Ammon's horn (tissue), 1 donor: Measurements from ENCODE around the gene PDGFB.

Source experiments
- DNase-seq: peaks from one replicate; pipeline ENCODE4 v3.0.0-alpha.2; 2016; ENCODE audit warnings: low spot score

Gene PDGFB

DNA sequence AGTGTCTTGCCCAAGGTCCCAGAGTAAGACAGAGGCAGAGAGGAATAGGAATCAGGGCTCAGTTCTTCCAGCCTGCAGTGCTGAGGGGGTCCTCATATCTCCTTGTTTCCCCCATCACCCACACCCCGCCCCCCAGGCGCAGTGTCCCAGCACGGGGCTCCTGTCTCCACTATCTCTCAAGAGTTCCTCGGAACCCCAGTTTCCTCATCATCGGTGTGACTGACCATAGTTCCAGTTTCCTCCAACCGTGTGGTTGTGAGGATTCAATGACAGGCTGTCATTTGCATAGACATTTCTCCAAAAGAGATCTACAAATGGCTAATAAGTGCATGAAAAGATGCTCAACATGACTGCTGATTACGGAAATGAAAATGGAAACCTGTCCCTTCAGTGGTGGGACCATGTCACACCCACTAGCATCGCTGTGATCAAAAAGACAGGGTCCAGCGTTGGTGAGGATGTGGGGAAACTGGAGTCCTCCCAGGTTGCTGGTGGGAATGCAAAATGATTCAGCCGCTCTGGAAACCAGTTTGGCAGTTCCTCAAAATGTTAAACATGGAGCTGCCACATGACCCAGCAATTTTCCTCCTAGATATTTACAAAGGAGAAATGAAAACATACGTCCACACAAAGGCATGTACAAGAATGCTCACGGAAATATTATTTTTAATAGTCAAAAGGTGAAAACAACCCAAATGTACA lies 31.8 kb upstream of the PDGFB start:
- DNase-seq = no peak

DNA sequence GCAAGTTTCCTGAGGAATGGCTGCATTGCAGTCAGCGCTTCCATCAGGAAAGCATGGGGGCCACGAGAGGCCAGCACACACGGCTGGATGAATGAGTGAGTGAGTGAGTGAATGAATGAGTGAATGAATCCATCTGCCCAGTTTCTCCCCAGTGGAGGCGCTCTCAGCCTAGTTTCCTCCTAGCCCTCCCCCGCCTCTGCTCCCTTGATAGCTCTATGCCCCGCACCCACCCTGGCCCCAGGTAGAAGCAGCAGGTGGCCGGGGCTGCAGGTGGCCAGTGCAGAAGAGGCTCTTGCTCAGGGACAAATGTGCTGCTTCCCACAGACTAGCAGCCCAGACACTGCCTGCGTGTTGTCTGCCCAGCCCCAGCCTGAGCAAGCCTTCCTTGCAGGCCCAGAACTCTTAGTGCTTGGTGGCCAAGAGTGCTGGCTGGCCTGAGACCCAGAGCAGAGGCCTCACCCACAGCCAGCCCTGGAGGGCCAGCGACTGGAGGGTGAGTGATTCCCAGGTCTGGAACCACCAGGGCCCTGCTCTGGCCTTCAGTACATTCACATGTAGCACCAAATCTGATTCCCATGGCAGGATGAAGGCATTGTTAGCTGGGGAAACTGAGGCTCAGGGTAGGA lies 31.1 kb upstream of the PDGFB start:
- no peak for DNase-seq

DNA sequence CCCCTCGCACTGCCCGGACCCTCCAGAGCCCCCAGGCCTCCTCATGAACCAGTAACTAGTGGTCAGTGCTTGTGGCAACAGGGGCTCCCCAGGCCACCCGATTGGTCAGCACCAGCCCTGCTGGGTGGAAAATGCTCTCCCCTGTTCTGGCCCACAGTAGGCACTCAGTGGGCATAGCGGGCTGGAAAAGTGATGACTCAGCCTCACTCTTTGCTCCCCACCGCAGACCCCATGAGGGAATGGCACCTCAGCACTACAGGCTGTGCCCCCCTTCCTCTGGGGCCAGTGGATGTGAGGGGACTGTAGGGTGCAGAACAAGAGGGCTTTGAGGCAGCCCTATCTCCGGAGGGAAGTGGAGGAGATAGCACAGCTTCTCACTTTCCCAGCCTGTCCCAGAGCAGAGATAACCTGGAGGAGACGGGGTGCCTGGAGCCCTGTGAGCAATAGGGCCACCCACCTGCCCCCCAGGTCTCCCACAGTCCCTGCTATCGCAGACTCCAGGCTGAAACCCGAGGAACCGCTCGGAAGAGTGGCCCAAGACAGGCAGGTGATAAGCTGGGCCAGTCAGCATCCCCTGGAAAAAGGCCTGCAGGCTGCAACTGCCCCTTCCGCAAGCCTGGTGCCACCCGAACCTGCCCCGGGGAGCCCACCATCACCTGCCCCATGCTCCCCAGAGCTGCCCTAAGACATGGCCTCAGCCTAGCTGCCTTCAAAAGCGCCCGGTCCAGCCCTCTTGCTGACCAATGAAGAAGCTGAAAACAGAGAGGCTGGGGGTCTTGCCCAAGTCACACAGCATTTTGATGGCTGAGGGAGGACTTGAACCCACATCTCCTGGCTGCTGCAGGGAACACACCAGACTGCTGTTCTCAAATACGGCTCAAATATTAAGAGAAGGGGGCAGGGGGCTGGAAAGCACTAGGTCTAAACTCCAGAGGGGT lies 29.4 kb upstream of the PDGFB start:
- no peak for DNase-seq

DNA sequence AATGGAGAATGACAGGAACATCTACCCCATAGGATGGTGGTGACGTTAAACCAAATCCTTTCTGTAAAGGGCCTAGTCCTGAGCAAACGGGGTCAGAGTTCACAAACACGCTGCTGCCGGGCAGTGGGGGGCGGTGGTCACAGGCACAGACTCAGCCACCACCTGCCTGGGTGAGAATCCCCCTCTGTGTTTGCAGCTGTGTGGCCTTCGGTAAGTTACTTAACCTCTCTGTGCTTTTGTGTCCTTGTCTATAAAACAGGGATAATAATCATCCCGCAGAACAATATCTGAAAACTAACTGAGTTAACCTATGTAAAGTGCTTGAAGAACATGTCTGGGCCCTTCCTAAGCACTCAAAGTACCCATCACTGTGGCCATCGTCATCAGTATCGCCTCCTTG lies 26.0 kb upstream of the PDGFB start:
- no peak for DNase-seq

DNA sequence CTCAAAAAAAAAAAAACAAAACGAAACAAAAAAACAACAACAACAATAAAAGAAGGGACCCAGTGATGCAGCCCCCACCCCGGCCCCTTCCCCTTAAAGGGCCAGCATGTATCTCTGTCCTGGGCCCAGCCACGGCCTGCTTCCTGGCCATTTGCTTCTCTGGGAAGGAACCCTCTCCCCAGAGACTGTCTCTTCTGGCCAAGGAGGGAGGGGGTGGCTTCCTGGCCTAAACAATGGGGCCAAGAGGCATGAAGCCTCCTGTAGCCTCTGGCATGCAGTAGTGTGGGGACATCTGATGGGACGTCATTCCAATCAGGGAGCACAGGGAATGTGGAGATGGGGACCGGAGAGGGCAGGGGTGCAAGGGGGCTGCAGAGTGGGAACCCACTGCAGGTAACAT lies 25.5 kb upstream of the PDGFB start:
- no peak for DNase-seq

DNA sequence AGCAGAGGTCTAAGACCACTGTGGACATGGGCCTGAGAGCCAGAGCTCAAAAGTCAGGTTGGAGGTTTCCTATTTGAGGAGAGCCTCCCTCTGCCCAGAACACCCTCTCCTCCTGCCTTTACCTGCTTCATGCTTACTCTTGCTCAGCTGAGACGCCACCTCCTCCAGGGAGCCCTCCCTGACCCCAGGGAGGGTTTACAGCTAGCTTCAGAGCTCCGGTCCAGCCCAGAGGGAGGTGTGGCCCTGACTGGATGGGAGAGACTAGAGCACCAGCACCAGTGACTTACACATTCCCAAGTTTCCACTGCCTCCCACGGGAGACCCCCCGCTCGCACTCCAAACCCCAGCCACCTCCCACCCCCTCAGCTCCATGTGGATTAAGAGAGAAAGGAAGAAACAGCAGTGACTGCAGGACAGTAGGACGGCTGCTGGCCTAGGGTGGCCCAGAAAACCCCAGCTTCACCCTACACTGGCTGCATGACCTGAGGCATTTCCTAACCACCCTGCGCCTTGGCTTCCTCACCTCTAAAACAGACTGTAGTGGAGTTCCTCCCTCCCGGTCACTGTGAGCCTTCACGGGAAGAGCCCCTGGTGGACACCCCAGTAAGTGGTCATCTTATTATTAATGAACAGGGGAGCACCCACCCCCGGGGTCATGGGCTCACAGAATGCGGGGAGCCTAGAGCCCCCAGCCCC lies 24.5 kb upstream of the PDGFB start:
- no peak for DNase-seq

DNA sequence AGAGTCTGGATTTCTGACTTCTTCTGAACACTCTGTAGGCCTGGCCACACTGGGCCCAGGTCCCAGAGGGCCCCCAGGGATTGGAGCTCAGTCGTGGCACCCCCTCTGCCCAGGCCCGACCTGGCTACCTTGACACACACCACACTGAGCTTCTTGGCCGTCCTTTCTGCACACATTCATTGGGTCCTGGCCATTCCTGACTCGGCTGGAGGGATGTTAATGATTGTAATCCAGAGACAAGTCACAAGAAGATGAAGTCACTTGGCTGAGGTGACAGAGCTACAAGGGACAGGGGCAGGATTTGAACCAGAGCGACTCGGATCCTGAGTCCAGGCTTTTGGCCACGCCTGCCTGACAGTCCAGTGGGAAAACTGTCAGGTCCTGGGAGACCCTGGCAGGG lies 23.9 kb upstream of the PDGFB start:
- no peak for DNase-seq

DNA sequence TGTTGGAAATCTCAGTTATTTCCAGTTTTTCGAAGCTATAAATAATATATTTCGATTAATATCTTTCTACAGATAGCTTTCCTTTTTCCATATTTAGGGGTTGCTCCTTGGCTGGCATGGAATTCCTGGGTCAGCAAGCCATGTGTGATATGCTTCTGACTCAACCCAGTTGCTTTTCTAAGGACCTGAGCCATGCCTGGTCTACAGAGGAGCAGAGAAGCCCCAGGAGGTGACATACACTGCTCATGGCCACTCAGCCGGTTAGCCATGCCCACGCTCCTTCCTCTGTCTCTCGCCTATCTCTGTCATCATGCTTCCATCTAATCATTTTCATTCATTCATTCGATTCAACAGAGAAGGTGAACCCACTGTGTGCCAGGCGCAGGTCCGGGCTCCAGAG lies 23.2 kb upstream of the PDGFB start:
- no peak for DNase-seq

DNA sequence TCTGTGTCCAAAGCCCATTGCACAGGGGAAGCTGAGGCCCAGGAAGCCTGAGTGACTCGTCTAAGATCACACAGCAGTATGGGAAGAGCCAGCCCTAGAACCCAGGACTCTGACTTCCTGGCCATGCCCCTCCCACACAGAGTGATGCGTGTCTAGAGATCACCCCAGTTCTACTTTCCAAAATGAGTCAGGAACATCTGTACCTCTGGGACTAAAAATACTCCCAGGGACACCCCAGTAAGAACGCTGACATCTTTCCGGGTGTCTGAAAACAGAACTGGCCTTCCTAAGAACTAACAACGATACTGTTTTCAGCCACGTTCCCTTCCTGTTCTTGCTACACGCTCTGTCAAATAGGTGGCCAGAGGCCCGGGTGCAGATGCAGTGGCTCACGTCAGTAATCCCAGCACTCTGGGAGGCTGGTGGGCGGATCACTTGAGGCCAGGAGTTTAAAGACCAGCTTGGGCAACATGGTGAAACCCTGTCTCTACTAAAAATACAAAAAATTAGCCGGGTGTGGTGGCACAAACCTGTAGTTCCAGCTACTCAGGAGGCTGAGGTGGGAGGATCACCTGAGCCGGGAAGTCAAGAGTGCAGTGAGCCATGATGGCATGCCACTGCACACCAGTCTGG lies 21.7 kb upstream of the PDGFB start:
- DNase-seq = peak; percentile 72

DNA sequence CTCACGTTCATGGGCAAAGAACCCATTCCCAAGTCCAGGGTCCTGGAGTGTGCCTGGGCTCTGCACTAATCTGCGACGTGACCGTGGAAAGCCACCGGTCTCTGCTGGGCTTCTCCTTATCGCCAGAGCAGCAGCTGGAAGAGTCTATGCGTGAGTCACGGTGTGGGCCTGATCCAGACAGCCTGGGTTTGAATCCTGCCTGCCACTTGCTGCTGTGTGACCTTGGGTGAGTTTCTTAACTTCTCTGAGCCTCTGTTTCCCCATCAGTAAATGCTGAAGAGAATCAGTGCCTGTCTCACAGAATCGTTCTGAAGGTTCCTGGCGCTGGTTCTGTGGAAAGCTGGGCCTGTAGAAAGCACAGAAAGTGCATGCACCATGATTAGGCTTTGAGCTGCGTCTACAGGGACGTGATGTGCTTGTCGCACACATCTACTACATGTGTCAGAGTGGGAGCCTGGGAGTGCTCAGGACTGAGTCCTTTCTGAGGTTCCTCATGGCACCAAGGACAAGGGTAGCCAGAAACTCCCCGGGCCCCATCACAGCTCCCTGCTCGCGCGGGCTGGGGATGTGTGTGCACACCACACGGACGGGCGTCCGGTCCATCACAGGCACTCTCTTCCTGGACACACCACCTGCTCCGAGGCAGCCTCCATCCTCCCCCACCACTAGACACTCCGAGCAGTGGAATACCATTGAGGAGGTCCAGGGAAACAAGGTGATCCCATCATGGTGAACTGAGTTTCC lies 20.5 kb upstream of the PDGFB start:
- no peak for DNase-seq

DNA sequence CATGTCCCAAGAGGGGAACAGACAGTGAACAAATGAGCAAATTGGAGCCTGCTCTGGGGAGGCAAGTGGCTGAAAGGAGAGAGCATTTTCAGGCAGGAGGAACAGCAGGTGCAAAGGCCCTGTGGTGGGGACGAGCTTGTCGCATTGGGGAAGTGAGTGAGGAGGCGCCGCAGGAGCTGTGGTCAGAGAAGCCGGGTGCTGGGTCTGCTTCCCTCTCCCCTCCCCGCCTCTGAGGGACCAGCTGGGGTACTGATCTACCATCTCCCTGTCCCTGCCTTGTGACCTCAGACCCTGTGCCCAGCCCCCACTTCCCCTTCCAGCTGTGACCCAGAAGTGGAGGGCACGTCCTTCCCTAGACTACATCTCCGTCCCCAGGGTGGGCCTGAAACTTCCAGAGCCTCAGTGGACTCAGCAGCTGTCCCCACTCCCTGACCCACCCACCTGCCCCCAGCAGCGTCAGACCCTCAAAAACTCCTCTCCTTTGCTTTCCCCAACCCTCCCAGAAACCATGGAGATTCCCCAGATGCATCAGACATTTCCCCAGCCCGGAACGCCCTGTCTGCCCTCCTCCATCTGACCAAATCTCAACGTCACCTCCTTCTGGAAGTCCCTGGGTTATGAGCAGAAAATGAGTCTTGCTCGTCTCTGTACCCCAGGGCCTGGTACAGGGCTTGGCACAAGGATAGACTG lies 19.7 kb upstream of the PDGFB start:
- DNase-seq = peak; percentile 64

DNA sequence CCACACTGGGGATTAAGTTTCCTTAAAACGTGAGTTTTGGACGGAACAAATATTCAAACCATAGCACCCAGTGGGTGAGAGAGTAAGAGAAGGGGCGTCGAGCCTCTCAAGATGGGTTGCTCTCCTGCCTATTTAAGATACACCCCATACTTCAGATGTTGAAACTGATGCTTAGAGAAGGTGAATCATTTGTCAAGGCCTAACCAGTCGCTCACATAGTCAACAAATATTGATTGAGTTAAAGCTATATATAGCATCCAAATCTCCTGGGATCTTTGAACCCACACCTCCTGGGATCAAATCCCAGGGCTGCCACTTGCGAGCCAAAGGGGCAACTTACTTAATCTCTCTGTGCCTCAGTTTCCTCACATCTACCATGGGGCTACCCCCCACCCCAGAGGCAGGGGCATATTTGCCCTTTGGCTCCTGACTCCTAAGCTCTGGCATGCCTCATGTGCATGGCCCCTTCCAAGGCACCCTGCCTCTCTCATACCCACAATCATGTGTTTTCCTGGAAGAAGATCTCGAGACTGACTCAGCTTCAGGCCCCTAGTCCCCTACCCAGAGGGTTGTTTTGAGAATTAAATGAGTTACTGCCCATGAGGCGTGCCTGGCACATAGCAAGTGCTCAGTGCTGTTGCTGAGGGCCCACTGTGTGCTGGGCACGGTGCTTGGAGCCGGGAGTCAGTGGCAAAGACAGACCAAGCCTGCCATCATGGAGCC lies 19.0 kb upstream of the PDGFB start:
- DNase-seq = no peak

DNA sequence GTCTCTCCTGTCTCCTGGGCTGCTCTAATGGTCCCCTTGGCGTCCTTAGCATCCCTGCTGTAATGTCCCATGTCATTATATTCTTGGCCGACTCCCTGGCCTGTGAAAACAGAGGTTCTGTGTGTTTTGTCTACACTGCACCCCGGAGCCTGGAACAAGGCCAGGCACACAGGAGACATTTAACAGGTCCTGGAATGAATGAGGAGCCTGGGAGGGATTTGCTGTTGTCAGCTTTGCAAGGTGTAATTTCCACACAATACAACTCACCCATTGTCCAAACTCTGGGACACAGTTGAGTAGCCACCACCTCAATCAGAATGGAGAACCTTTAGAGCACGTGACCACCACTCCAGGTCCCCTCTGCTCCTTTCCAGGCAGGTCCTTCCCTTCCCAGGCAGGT lies 14.9 kb upstream of the PDGFB start:
- DNase-seq = no peak

DNA sequence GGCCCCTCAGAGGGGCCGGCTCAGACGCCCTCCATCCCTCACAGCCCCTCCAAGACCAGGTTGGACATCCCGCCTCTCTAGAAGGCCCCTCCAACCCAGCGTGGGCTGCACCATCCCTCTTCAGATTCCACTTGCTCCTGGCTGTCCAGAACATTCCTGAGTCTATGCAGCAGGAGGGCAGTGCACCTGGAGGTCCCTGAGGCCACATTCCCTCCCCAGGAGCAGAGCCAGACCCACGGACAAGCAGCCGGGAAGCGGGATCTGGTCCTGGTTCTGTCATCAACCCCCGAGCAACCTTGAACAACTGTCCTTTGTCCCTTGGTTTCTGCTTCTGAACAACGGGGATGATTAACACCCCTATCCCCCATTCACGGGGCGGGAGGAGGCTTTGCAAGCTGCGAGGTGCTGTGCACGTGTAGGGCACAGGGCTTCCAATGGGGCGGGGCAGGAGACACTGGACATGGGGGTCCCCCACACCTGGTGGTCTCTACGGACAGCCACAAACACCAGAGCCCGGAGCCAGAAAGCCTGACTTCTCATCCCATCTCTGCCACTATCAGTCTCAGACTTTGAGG lies 13.2 kb upstream of the PDGFB start:
- DNase-seq = no peak

DNA sequence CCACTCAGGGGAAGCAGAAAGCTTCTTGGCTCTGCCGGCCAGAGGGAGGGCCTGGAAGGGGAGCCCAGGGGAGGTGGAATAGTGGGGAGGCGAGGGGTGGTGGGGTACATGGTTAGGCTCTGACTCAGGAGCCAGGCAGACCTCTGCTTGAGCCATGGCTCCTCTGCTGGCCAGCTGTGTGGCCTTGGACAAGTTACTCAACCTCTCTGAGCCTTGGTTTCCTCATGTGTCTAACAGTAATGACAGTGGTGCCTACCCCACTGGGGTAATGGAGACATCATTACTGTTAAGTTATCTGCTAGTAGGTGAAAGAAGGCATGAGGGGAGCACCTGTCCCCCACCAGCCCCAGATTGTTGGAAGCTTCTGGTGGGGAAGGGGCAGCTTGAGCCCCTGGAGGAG lies 12.2 kb upstream of the PDGFB start:
- DNase-seq = no peak

DNA sequence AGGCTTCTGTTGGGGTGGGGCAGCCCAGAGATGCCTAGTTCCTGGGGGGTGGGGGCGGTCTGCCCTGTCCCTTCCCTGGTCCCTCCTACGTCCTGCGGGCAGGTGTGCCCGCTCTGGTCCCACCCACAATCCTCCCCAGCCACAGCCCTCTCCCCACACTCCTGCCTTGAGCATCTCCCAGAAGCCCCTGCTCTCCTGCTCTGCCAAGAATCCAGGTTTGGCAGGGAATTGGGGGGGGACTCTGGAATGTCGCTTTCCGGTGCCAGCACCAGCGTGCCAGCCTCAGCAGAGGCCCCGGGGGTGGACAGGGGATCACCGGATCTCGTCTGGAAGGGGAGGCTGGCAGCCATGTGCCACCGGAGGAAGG lies 11.4 kb upstream of the PDGFB start:
- no peak for DNase-seq

DNA sequence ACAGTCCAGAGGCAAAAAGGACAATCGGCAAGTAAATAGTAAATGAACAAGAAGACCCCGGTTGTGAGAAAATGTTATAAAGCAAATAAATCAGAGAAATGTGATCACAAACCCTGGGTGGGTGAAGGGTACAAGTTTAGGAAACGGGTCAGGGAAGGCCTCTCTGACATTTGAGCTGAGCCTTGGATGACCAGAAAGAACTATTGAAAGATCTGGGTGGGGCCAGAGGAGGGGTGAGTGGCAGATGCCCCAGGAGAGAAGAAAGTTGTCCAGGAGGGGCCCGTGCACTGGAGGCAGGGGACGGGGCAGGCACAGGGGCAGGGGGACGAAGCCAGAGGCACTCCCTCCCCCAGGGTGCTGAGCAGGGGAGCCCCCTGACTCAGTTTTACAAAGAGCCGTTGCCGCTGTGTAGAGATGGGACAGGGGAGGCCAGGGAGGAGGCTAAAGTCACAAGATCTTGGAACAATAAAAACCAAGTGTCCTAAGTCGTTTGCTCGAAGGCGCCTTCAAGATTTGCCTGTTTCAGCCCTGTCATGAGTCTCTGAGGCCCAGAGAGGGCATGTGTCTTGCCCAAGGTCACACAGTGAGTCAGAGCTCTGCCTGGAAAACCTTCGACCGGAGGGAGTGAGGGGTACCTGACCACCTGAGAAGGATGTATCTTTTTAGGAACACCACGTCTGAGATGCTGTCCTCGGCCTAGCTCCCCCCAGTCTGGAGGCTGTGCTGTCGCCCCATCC lies 10.8 kb upstream of the PDGFB start:
- DNase-seq = no peak

DNA sequence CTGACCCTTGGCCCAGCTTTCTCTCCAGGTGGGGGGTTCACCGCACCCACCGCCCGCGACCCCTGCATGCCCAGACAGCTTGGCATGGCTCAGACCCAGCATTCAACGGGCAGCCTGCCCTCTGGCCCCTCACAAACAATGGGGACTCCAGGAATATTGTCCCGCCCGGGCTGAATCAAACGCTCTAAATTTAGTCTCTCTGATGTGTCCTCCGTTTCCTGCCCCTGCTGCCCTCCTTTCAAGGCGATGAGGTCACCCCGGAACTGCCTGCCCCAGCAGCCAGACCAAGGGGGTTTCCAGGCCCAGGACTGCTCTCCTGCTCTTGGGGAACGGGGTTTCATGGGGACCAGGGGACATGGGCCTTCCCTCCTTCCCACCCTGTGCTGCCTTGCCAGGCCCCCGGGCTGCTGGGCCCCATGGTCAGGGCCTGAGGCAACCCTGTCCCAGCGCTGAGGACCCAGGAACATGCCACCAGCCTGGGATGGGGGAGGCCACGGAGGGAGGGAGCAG lies 10.1 kb upstream of the PDGFB start:
- no peak for DNase-seq

DNA sequence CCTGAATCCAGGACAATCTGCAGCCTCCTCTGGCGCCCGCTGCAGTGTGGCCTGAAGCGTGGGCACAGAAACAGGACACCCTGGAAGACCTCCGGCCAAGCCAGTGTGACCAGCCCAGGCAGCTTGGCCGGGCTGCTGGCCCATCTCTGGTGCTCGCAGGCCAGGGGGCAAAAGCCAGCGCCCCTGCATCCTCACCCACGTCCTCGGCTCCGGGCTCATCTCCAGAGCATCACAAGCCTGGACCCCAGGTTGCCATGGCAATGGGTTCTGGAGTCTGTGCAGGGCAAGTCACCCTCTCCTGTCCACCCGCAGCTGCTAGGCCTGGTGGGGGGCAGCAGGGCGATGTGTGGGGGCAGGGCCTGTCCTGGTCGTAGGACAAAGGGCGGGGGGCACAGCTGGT lies 9.3 kb upstream of the PDGFB start:
- DNase-seq = no peak
